A549 treated with ZK216348 at 1 μM for 4 hours (cell line): Measurements from ENCODE around the gene FAM24A. TPM values are rescaled to one million over a fixed set of nuclear protein-coding genes. Genes with fewer than 3 reads are reported as not detected.

ENCODE experiments used
- total RNA-seq: library from RNA; stranded (reverse); fragments of 200-300 nt; extraction: Qiagen RNA extraction; gene quantifications from 5 replicates; pipeline ENCODE4 v1.2.3, GENCODE V29; 2022; ENCODE audit warnings: low read depth

The FAM24A gene, protein sequence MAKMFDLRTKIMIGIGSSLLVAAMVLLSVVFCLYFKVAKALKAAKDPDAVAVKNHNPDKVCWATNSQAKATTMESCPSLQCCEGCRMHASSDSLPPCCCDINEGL
- total RNA-seq = not detected in 5 replicates

GRCh38 chr10:122910310-122910709, at the start of gene FAM24A:
TSS of gene FAM24A (plus strand) at chr10:122910610. CDS start at chr10:122911635, 1,025 bp downstream.

GRCh38 chr10:122879339-122880273, 30.8 kb upstream of the FAM24A start, which contains the start of gene FAM24B:
TSS of gene FAM24B (minus strand) at chr10:122879581. CDS start at chr10:122850515, 29,066 bp downstream.

GRCh38 chr10:122953902-122954730, 43.7 kb downstream of the FAM24A start, which contains the start of gene C10orf88:
TSS of gene C10orf88 (minus strand) at chr10:122954227. CDS start at chr10:122954178, 49 bp downstream.

Other genes starting within 250 kb of the FAM24A start
- gene C10orf120, start 210.8 kb upstream of the FAM24A start, total RNA-seq = not detected in 5 replicates
- gene CUZD1, start 64.8 kb upstream of the FAM24A start, total RNA-seq = 0.96 to 1.6 TPM (median 1.4 TPM) in 5 replicates
- gene FAM24B, start 31.0 kb upstream of the FAM24A start, total RNA-seq = 11.9 to 16.5 TPM (median 14.0 TPM) in 5 replicates
- 6.6 to 9.6 TPM (median 8.6 TPM) in 5 replicates for gene C10orf88, start 43.6 kb downstream of the FAM24A start, total RNA-seq
- gene PSTK, start 69.8 kb downstream of the FAM24A start, total RNA-seq = 3.7 to 5.4 TPM (median 5.1 TPM) in 5 replicates
- 4.8 to 6.6 TPM (median 6.0 TPM) in 5 replicates for gene IKZF5, start 98.2 kb downstream of the FAM24A start, total RNA-seq
- 4.2 to 8.8 TPM (median 6.3 TPM) in 5 replicates for gene ACADSB, start 98.4 kb downstream of the FAM24A start, total RNA-seq
- gene HMX3, start 225.4 kb downstream of the FAM24A start, total RNA-seq = 0.14 TPM in 1 of 5 replicates, not detected in the others
- 0.20 to 0.25 TPM (median 0.22 TPM) in 3 of 5 replicates, not detected in the others for gene HMX2, start 237.5 kb downstream of the FAM24A start, total RNA-seq
- 161 to 187 TPM (median 171 TPM) in 5 replicates for gene BUB3, start 243.8 kb downstream of the FAM24A start, total RNA-seq